HEK293 (cell line): ENCODE results near the gene SAMD11.

Experiments
- CTCF ChIA-PET: fragments of 350-600 bp; formaldehyde crosslinking; extraction: SDS; loops from one replicate; lab custom pipeline; 2021; ENCODE audit warnings: antibody characterized with exemption; lab: Yijun Ruan, JAX
- POLR2A ChIA-PET: fragments of 300-600 bp; formaldehyde crosslinking; extraction: SDS; loops from one replicate; lab custom pipeline; 2020; ENCODE audit warnings: antibody characterized with exemption, inconsistent platforms; lab: Yijun Ruan, JAX
- H3K27ac ChIP-seq: fragments of 200-500 bp; sonication (Bioruptor generic); 2 replicates; pipeline ENCODE4 v1.5.1; 2014; ENCODE audit warnings: low read depth, low read length, control low read depth, inconsistent platforms; ENCODE audit errors: extremely low read depth
- H3K36me3 ChIP-seq, 2 experiments: fragments of 200-500 bp in 1 of 2; sonication (Bioruptor generic) in 1 of 2; 1 replicate in 1 of 2; 2 replicates in 1 of 2; pipeline ENCODE4 v1.5.1; 2014 to 2017; ENCODE audit warnings: inconsistent platforms in 2 of 2, low read length in 2 of 2; ENCODE audit not compliant: control insufficient read depth in 2 of 2, insufficient read depth in 1 of 2
- H3K4me1 ChIP-seq: fragments of 200-500 bp; sonication (Bioruptor generic); 2 replicates; pipeline ENCODE4 v1.5.1; 2014; ENCODE audit warnings: mild to moderate bottlenecking, low read length, inconsistent platforms; ENCODE audit not compliant: control insufficient read depth, insufficient read depth
- H3K4me3 ChIP-seq: 2 replicates; pipeline ENCODE4 v1.5.1; 2011; ENCODE audit warnings: low read depth, mild to moderate bottlenecking, control low read depth, low read length, moderate library complexity
- H3K9me3 ChIP-seq: fragments of 200-500 bp; sonication (Bioruptor generic); 2 replicates; pipeline ENCODE4 v1.5.1; 2014; ENCODE audit warnings: low read depth, low read length, inconsistent platforms; ENCODE audit not compliant: control insufficient read depth, insufficient read depth
- BCL6B ChIP-seq: fragments of 450-650 bp; formaldehyde crosslinking; IDR thresholded peaks from 2 replicates; pipeline ENCODE4 v1.5.1; 2017; ENCODE audit warnings: missing biosample characterization, missing genetic modification characterization
- CTCF ChIP-seq: fragments of 450-650 bp; formaldehyde crosslinking; IDR thresholded peaks from 2 replicates; pipeline ENCODE4 v1.5.1; 2016; ENCODE audit warnings: missing biosample characterization, missing genetic modification characterization
- FEZF1 ChIP-seq: fragments of 450-650 bp; formaldehyde crosslinking; IDR thresholded peaks from 2 replicates; pipeline ENCODE4 v1.5.1; 2016; ENCODE audit warnings: missing biosample characterization, missing genetic modification characterization
- GLI2 ChIP-seq: fragments of 450-650 bp; formaldehyde crosslinking; IDR thresholded peaks from 2 replicates; pipeline ENCODE4; 2017; ENCODE audit warnings: missing biosample characterization, missing genetic modification characterization, low read depth, borderline replicate concordance
- HOXC10 ChIP-seq: sonication (generic); formaldehyde crosslinking; IDR thresholded peaks from 2 replicates; pipeline ENCODE4 v1.8.1; 2023; ENCODE audit warnings: mild to moderate bottlenecking, missing genetic modification reagents
- IKZF3 ChIP-seq: fragments of 450-650 bp; IDR thresholded peaks from 2 replicates; pipeline ENCODE4 v1.5.0; 2018; ENCODE audit warnings: missing biosample characterization, mild to moderate bottlenecking, missing genetic modification characterization, moderate library complexity
- KLF16 ChIP-seq: fragments of 450-650 bp; formaldehyde crosslinking; IDR thresholded peaks from 2 replicates; pipeline ENCODE4 v1.5.1; 2017; ENCODE audit warnings: missing biosample characterization, missing genetic modification characterization
- SCRT2 ChIP-seq: fragments of 450-650 bp; formaldehyde crosslinking; IDR thresholded peaks from 2 replicates; pipeline ENCODE4 v1.5.1; 2016; ENCODE audit warnings: missing biosample characterization, missing genetic modification characterization
- SP3 ChIP-seq: fragments of 450-650 bp; formaldehyde crosslinking; IDR thresholded peaks from 2 replicates; pipeline ENCODE4 v1.5.1; 2016; ENCODE audit warnings: missing biosample characterization, missing genetic modification characterization
- TRIM28 ChIP-seq: IDR thresholded peaks from 2 replicates; pipeline ENCODE4 v1.6.1; 2011; ENCODE audit warnings: low read length, control low read depth, borderline replicate concordance
- YY2 ChIP-seq: fragments of 450-650 bp; formaldehyde crosslinking; IDR thresholded peaks from 2 replicates; pipeline ENCODE4 v1.5.1; 2016; ENCODE audit warnings: missing biosample characterization, missing genetic modification characterization
- ZEB2 ChIP-seq: fragments of 450-650 bp; formaldehyde crosslinking; IDR thresholded peaks from 2 replicates; pipeline ENCODE4 v1.5.1; 2016; ENCODE audit warnings: missing biosample characterization, missing genetic modification characterization
- ZFP41 ChIP-seq: fragments of 450-650 bp; formaldehyde crosslinking; IDR thresholded peaks from 2 replicates; pipeline ENCODE4 v1.5.1; 2016; ENCODE audit warnings: missing biosample characterization, missing genetic modification characterization, borderline replicate concordance
- ZFP69B ChIP-seq: fragments of 450-650 bp; formaldehyde crosslinking; IDR thresholded peaks from 2 replicates; pipeline ENCODE4 v1.5.1; 2016; ENCODE audit warnings: missing biosample characterization, missing genetic modification characterization
- ZNF146 ChIP-seq: fragments of 450-650 bp; formaldehyde crosslinking; IDR thresholded peaks from 2 replicates; pipeline ENCODE4 v1.5.1; 2016; ENCODE audit warnings: missing biosample characterization, missing genetic modification characterization
- ZNF16 ChIP-seq: fragments of 450-650 bp; formaldehyde crosslinking; IDR thresholded peaks from 2 replicates; pipeline ENCODE4 v1.5.1; 2016; ENCODE audit warnings: low read depth, missing biosample characterization, missing genetic modification characterization
- ZNF175 ChIP-seq: fragments of 450-650 bp; formaldehyde crosslinking; IDR thresholded peaks from 2 replicates; pipeline ENCODE4 v1.5.1; 2016; ENCODE audit warnings: missing biosample characterization, missing genetic modification characterization
- ZNF18 ChIP-seq: fragments of 450-650 bp; formaldehyde crosslinking; IDR thresholded peaks from 2 replicates; pipeline ENCODE4 v1.5.1; 2016; ENCODE audit warnings: missing biosample characterization, missing genetic modification characterization
- ZNF211 ChIP-seq: fragments of 450-650 bp; formaldehyde crosslinking; IDR thresholded peaks from 2 replicates; pipeline ENCODE4 v1.5.1; 2016; ENCODE audit warnings: low read depth, missing biosample characterization, missing genetic modification characterization
- ZNF324 ChIP-seq: fragments of 450-650 bp; formaldehyde crosslinking; IDR thresholded peaks from 2 replicates; pipeline ENCODE4 v1.5.1; 2016; ENCODE audit warnings: missing biosample characterization, missing genetic modification characterization
- ZNF391 ChIP-seq: fragments of 450-650 bp; formaldehyde crosslinking; IDR thresholded peaks from 2 replicates; pipeline ENCODE4 v1.5.1; 2016; ENCODE audit warnings: low read depth, missing biosample characterization, missing genetic modification characterization, borderline replicate concordance
- ZNF404 ChIP-seq: fragments of 450-650 bp; formaldehyde crosslinking; IDR thresholded peaks from 2 replicates; pipeline ENCODE4 v1.5.1; 2017; ENCODE audit warnings: missing biosample characterization, missing genetic modification characterization
- ZNF416 ChIP-seq: fragments of 450-650 bp; formaldehyde crosslinking; IDR thresholded peaks from 2 replicates; pipeline ENCODE4 v1.5.1; 2016; ENCODE audit warnings: missing biosample characterization, missing genetic modification characterization
- ZNF449 ChIP-seq: fragments of 450-650 bp; formaldehyde crosslinking; IDR thresholded peaks from 2 replicates; pipeline ENCODE4 v1.5.1; 2017; ENCODE audit warnings: missing biosample characterization, mild to moderate bottlenecking, missing genetic modification characterization, moderate library complexity
- ZNF600 ChIP-seq: fragments of 450-650 bp; formaldehyde crosslinking; IDR thresholded peaks from 2 replicates; pipeline ENCODE4 v1.5.1; 2016; ENCODE audit warnings: missing biosample characterization, missing genetic modification characterization
- ZNF645 ChIP-seq: fragments of 450-650 bp; formaldehyde crosslinking; IDR thresholded peaks from 2 replicates; pipeline ENCODE4; 2016; ENCODE audit warnings: missing biosample characterization, missing genetic modification characterization
- ZNF658 ChIP-seq: fragments of 450-650 bp; formaldehyde crosslinking; IDR thresholded peaks from 2 replicates; pipeline ENCODE4; 2016; ENCODE audit warnings: missing biosample characterization, missing genetic modification characterization
- ZNF747 ChIP-seq: fragments of 450-650 bp; formaldehyde crosslinking; IDR thresholded peaks from 2 replicates; pipeline ENCODE4 v1.5.1; 2016; ENCODE audit warnings: missing biosample characterization, missing genetic modification characterization
- ZNF792 ChIP-seq: fragments of 450-650 bp; formaldehyde crosslinking; IDR thresholded peaks from 2 replicates; pipeline ENCODE4 v1.5.1; 2016; ENCODE audit warnings: missing biosample characterization, missing genetic modification characterization
- ZSCAN16 ChIP-seq: fragments of 450-650 bp; formaldehyde crosslinking; IDR thresholded peaks from 2 replicates; pipeline ENCODE4 v1.5.1; 2016; ENCODE audit warnings: missing biosample characterization, missing genetic modification characterization

The SAMD11 gene

GRCh38 chr1:935751-936231, 12.1 kb downstream of the SAMD11 start (continued):
- TF ChIP-seq SP3: no peak
- TF ChIP-seq ZNF404 (tag by site-specific recombination): no peak
- peak; percentile 38; the same call in 1 of the 2 replicates for TF ChIP-seq TRIM28
- TF ChIP-seq IKZF3: peak; percentile 94

- CTCF ChIA-PET: interaction anchor here (0.7 to 2.9 kb wide), 3 partner anchors 10 to 186 kb away, joined by 3 to 8 read pairs (median 4); no protein-coding TSS in a partner anchor
- Histone ChIP-seq H3K9me3 (no peaks in the 10 kb centered on the region), H3K36me3 (peaks cover 0 to 23% of the 10 kb centered on the region in 2 experiments; a peak in 1 of 3 replicates), H3K27ac (peak overlapping the region; percentile 96), H3K4me3 (no peak overlapping the region), H3K4me1 (peaks cover 57% of the 10 kb centered on the region)
- POLR2A ChIA-PET: interaction anchor here (1.8 to 7.8 kb wide), 2 partner anchors 13 to 18 kb away, joined by 6 to 106 read pairs; no protein-coding TSS in a partner anchor
- TF ChIP-seq ZFP41 (tag by site-specific recombination) (no peak), ZNF449 (tag by site-specific recombination) (no peak), YY2 (tag by site-specific recombination) (no peak), ZFP69B (no peak), ZSCAN16 (no peak), FEZF1 (tag by site-specific recombination) (no peak), ZNF600 (tag by site-specific recombination) (peak; percentile 90), ZNF747 (tag by site-specific recombination) (no peak), ZNF391 (tag by site-specific recombination) (no peak), ZEB2 (no peak), CTCF (tag by site-specific recombination) (no peak), ZNF792 (tag by site-specific recombination) (no peak), ZNF416 (no peak), ZNF18 (no peak), BCL6B (no peak), ZNF324 (tag by site-specific recombination) (no peak), SCRT2 (tag by site-specific recombination) (no peak), ZNF404 (tag by site-specific recombination) (no peak), ZNF146 (no peak), ZNF645 (tag by site-specific recombination) (no peak), ZNF16 (tag by site-specific recombination) (no peak), KLF16 (tag by site-specific recombination) (no peak), ZNF658 (tag by site-specific recombination) (no peak), GLI2 (no peak), HOXC10 (no peak), ZNF175 (tag by site-specific recombination) (no peak), ZNF211 (tag by site-specific recombination) (no peak)
Observed at GRCh38 chr1:936348-937264, 12.9 kb downstream of the SAMD11 start.
